Measurements from ENCODE around the gene SUN2. TPM values are rescaled to one million over a fixed set of nuclear protein-coding genes. Genes with fewer than 3 reads are reported as not detected.

Gene SUN2
- total and polyA plus RNA-seq, 2 of the 4 experiments (the other 2 are of a cell fraction): 27.8 to 50.0 TPM

- Histone ChIP-seq H3K4me3 (ENCODE audit: insufficient read depth, low read depth, low read length) (no peak overlapping the region), H2BK20ac (ENCODE audit: low read depth, low read length) (no peak overlapping the region), H3K14ac (replicated peaks; ENCODE audit: low read depth, low read length) (no peak overlapping the region), H3K4ac (ENCODE audit: low read depth, low read length) (no peak overlapping the region), H3K4me1 (ENCODE audit: control insufficient read depth, insufficient read depth, low read length) (peaks cover 5% of the 10 kb centered on the region), H3K36me3 (ENCODE audit: control insufficient read depth, insufficient read depth, low read length) (peaks cover 79% of the 10 kb centered on the region), H3K56ac (ENCODE audit: extremely low read depth, insufficient read depth, low read length) (no peak overlapping the region), H3K9me1 (ENCODE audit: insufficient read depth, low read length) (no peaks in the 10 kb centered on the region), H4K8ac (ENCODE audit: low read depth in 2 of 2, low read length in 2 of 2) (no peak overlapping the region), H3K27ac (ENCODE audit: insufficient read depth, low read length) (no peak overlapping the region), H3K9ac (ENCODE audit: low read depth, low read length) (no peak overlapping the region), H4K5ac (ENCODE audit: low read depth, low read length) (no peak overlapping the region), H3K4me2 (ENCODE audit: low read depth, low read length) (no peak overlapping the region), H4K91ac (ENCODE audit: insufficient read depth, low read depth, low read length) (no peak overlapping the region), H2AK5ac (ENCODE audit: low read depth, low read length) (no peak overlapping the region), H3K27me3 (ENCODE audit: control insufficient read depth, insufficient read depth, low read length) (no peaks in the 10 kb centered on the region), H2AFZ (replicated peaks; ENCODE audit: low read length, poor library complexity) (no peak overlapping the region), H2BK15ac (ENCODE audit: low read depth, low read length) (no peak overlapping the region), H2BK120ac (ENCODE audit: low read depth, low read length) (no peak overlapping the region), H2BK5ac (ENCODE audit: low read depth, low read length, poor library complexity, severe bottlenecking) (no peak overlapping the region), H4K20me1 (ENCODE audit: insufficient read depth, low read length) (peaks cover 18% of the 10 kb centered on the region), H3K79me1 (ENCODE audit: low read depth in 1 of 2, low read length in 2 of 2) (peaks cover 0 to 24% of the 10 kb centered on the region in 2 experiments; a peak in 2 of 4 replicates), H3K9me3 (ENCODE audit: control insufficient read depth, insufficient read depth, low read length) (no peaks in the 10 kb centered on the region), H2AK9ac (replicated peaks; ENCODE audit: low read depth, low read length, poor library complexity) (no peak overlapping the region), H3K18ac (ENCODE audit: low read depth, low read length) (no peak overlapping the region), H3K23ac (ENCODE audit: low read depth, low read length) (no peak overlapping the region)
- POLR2A ChIA-PET (ENCODE audit: unreplicated experiment): no interaction called here
- intact Hi-C loops (cut with micrococcal nuclease): no loop called here
- in situ Hi-C loops (cut with MboI; ENCODE audit: low sequenced_read_pairs): no loop called here
- DNase-seq: no peak
- TF ChIP-seq SMC3 (IDR thresholded peaks at IDR 0.05; ENCODE audit: low read depth, low read length) (no peak), MAFK (IDR thresholded peaks at IDR 0.05; ENCODE audit: low read depth, low read length) (no peak), CHD1 (IDR thresholded peaks at IDR 0.05; ENCODE audit: low read depth, low read length) (no peak), RCOR1 (IDR thresholded peaks at IDR 0.05; ENCODE audit: insufficient replicate concordance, low read length) (no peak), RAD21 (IDR thresholded peaks at IDR 0.05; ENCODE audit: low read length) (no peak), CTCF (conservative IDR thresholded peaks at IDR 0.05; ENCODE audit: low read depth, low read length) (no peak), MXI1 (IDR thresholded peaks at IDR 0.05; ENCODE audit: borderline replicate concordance, low read depth, low read length) (no peak), ELK1 (IDR thresholded peaks at IDR 0.05; ENCODE audit: borderline replicate concordance, low read depth, low read length) (no peak), NFE2L2 (IDR thresholded peaks at IDR 0.05; ENCODE audit: low read depth, low read length) (no peak), RFX5 (IDR thresholded peaks at IDR 0.05; ENCODE audit: low read depth, low read length) (no peak), FOS (IDR thresholded peaks at IDR 0.05; ENCODE audit: low read depth, low read length) (no peak), USF2 (IDR thresholded peaks at IDR 0.05; ENCODE audit: low read depth, low read length) (no peak), POLR2A (IDR thresholded peaks at IDR 0.05; ENCODE audit: low read depth, low read length) (no peak), BHLHE40 (IDR thresholded peaks at IDR 0.05; ENCODE audit: low read depth, low read length) (no peak)
- BruUV-seq (replicated peaks): no TSS peak
- no peak for ATAC-seq (ENCODE audit: low read depth)
- 80% methylated on average over 1 of the region's 7 CpGs; no CpG with 5 or more reads in 1 of the 2 experiments for WGBS, 2 experiments (ENCODE audit: extremely low coverage in 2 of 2, insufficient read length in 1 of 2)
- CTCF ChIA-PET: no interaction called here
- dilution Hi-C loops (cut with HindIII; ENCODE audit: low sequenced_read_pairs, unreplicated experiment): no loop called here
These were observed 19.6 kb downstream of the SUN2 start for GRCh38 chr22:38736257-38736570.
